ENCODE data around the gene STK26.

DNA sequence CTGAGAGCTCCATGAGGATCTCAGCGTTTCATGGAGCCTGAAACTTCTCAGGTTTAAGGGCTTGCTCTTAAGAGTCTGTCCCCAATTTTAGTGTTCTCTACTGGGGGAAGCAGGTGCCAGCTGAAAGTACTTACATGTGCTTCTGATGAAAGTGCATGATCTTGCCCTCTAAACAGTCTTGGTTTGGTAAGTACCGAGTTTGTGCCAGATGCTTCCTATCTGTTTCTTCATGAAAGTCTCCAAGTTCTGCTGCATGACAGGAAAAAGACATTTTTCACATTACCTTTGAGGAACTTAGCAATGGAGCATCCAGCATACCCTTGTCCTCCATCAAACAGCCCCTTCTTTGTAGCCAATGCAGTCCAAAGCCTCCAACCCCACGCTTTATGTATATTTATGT, 62.7 kb downstream of the STK26 start:
- TF ChIP-seq CTCF (IDR thresholded peaks at IDR 0.05) (no peak), POLR2A (IDR thresholded peaks at IDR 0.05) (no peak)

Data from transverse colon (tissue), 3 donors.